ENCODE data around the gene RAD51.

DNA sequence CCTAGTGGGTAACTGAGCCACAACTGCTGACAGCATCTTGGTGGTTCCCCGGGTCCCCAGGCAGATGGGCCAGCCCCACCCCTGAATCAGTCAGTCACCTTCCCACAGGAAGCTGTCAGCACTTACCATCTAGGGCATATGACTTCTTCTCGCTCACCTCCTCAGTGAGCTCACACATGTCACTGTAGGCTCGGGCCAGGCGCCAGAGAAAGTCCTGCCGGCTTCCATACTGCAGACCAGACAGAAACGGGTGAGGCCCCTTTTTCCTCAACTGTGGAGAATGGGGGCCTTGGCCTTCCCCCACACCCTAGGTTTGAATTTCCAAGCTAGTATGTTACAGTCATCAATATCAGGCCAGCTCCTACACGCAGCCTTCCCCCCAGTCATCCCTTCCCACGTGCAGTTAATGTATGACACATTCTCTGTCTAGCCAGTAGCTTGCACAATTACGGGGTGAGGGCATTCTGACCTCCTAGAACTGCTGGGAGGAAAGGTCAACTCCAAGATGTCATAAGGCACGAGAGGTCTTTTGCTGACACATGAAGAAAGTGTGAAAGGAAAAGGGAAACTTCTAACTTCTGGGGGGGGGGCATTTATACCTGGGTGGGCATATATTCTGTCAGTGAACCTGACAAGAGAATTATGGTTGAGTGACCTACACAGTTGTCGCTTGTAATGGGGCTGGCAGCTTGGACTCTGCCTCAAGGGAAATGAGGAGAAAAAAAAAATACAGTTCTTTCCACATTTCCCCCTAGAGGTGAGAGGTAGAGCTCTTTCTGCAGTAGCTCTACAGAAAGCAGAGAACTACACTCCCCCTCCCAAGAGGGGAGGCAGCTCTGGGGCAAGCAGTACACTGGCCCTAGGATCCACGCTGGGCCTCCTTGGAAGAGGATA, 49.2 kb downstream of the RAD51 start:
- TF ChIP-seq, protein P1, sequence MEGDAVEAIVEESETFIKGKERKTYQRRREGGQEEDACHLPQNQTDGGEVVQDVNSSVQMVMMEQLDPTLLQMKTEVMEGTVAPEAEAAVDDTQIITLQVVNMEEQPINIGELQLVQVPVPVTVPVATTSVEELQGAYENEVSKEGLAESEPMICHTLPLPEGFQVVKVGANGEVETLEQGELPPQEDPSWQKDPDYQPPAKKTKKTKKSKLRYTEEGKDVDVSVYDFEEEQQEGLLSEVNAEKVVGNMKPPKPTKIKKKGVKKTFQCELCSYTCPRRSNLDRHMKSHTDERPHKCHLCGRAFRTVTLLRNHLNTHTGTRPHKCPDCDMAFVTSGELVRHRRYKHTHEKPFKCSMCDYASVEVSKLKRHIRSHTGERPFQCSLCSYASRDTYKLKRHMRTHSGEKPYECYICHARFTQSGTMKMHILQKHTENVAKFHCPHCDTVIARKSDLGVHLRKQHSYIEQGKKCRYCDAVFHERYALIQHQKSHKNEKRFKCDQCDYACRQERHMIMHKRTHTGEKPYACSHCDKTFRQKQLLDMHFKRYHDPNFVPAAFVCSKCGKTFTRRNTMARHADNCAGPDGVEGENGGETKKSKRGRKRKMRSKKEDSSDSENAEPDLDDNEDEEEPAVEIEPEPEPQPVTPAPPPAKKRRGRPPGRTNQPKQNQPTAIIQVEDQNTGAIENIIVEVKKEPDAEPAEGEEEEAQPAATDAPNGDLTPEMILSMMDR (conservative IDR thresholded peaks at IDR 0.05): no peak
- no peak for TF ChIP-seq EZH2 (IDR thresholded peaks at IDR 0.05; ENCODE audit: low read depth)

All from PC-9 (cell line).